ENCODE data around the gene TRABD2B.

The TRABD2B gene

GRCh38 chr1:47934243-47934805 is 62.9 kb downstream of the TRABD2B start:
- DNase-seq (ENCODE audit: low spot score) = no peak

- no peak for DNase-seq (ENCODE audit: low spot score)
Observed at GRCh38 chr1:47932743-47933142, 64.4 kb downstream of the TRABD2B start.

DNA sequence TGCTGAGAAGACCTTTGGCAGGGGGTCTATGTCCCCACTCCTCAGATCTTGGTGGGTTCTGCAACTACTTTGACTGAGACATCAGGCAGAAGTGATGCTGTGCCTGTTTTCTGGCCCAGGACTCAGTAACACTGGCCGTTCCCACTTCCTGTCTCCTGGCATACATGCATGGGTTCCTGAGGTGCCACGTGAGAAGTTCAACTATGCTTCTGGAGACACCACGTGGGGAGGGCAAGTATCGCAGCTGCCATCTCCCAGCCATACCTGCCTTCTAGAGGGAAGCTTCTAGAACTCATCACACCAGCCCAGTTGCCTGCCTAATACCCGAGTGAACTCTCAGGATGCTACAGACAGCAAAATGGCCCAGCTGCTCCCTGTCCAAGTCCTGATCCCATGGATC is 65.8 kb downstream of the TRABD2B start:
- DNase-seq (ENCODE audit: low spot score) = no peak

GRCh38 chr1:47930210-47930840 is 66.9 kb downstream of the TRABD2B start:
- no peak for DNase-seq (ENCODE audit: low spot score)

DNA sequence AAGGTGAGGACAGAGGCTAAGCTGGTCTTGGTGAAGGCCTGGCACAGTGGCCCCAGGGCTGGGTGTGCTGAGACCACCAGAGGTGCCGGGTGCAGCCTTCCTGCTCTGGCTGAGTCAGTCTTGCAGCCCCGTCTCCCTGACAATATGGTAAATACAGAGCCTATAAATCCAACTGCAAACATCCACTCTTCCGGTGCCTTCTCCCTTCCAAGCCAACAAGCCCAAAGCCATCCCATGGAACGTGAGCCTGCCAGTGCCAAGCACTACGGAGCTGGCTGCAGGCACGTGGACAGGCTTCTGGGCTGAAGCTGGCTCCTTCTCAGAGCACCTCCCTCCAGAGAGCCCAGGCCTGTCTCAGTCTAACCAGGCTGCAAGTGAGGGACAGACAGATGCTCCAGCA is 70.0 kb downstream of the TRABD2B start:
- no peak for DNase-seq (ENCODE audit: low spot score)

DNA sequence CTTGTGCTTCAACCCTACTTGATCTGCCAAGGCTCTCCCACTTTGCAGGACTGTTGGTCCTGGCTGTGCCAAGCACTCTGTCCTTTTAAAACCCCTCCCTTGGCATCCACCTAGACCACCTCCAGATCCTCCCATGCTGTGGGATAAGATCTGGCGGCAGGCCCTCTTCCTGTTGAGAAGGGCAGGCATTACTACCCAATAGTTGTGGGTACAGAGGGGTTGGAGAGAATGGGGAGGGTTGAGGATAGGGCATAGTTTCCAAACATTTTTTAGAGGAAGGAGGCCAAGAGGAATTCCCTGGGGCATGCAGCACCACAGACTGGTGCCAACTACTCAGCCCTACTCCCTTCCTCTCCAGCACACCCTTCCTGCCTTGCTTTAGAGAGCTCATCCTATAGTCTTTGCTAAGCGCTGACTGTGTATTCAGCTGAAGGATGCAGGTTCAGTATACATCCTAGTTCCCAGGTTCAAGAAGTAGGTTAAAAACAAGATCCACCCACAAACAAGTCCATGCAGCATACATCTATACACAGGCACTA is 70.7 kb downstream of the TRABD2B start:
- DNase-seq (ENCODE audit: low spot score) = no peak

DNA sequence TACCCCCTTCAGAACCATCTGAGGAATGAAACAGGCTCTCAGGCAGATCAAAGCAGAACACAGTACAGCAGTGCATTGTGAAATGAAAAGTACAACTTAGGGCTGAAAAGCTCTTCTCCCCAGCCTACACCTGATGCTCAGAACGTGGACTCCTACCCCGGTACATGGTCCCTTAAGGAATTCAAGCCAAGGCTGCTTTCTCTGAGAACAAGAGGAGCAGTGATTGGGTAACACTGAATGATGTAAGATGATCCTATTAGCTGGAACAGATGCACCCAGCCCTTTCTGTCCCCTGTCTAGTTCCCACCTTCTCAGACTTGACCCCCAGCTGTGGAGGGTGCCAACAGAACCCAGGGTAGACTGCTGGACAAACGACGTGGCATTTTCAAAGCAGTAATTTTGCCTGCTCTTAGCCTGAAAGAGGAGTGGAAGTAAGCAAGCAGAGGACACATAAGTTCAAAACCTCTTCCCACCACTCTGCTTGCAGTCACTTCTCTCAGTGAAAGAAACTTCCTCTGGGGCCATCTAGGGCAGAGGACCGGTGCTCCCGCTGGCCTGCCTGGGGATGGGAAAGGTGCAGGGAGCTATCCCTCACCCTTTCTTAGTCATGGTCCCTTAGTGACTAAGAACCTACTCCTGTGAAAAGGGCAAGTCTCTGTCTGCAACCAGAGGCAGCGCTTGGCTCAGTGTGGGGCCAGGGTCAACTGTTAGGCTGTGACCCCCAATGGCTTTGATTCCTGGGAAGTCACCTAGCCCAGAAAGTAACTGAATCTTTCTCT is 72.7 kb downstream of the TRABD2B start:
- no peak for DNase-seq (ENCODE audit: low spot score)

- no peak for DNase-seq (ENCODE audit: low spot score)
Observed at GRCh38 chr1:47921935-47922415, 75.2 kb downstream of the TRABD2B start.

DNA sequence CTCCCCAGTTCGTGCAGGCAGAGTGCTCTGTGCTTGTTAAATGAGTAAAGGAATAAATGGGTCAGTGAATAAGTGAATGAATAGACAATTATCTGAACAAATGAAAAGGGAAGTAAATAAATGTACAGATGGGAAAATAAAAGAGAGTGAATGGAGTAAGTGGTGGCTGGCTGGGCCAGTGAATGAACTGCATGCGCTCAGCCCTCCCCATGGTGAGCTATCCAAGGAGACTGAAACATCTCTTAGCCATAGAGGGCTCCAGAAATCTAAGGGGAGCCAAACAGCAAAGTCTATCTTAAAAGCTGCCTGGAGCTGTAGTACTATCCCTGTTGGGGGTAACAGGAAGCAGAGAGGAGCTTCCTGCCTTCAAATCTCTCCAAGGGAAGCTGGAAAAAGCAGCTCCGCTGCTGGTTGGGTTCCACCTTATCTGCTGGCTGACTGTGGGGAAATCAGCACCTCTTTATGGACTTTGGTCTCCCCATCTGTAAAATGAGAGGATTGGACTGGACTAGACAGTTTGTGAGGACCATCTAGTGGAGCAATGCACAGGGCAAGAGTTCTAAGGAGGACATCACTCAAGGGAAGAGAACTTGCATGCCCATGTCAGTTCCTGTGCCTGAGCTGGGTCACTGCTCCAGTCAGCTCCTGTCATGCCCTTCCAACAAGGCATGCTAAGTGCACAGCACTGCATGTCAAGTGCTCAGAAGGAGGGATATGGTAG is 77.9 kb downstream of the TRABD2B start:
- DNase-seq (ENCODE audit: low spot score) = no peak

DNA sequence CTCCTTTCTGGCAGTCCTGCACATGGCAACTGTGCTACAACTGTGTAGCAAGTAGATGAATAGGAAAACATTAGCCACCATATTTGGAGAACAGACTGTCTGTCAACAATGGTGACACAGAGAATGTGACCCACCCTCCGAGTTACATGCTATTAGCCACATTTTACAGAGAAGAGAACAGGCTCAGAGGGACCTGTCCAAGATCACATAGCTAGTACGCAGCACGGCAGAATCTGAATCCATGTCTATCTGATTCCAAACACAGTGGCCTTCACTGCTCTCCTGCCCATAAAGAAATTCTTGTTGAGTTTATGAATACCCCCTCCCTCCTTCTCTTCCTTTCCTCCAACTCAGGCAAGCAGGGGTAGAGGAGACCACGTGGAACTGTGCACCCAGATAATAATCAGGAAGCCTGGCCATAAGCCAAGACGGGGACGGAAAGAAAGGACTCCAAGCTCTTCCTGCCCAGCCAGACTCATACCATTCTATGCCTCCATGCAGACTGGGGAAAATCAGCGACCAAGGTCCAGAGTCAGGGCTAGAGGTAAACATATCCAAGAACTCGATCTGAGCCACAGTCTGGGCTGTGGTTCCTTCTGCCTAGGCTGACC is 78.8 kb downstream of the TRABD2B start:
- no peak for DNase-seq (ENCODE audit: low spot score)

GRCh38 chr1:47917687-47918086 is 79.5 kb downstream of the TRABD2B start:
- no peak for DNase-seq (ENCODE audit: low spot score)

GRCh38 chr1:47915677-47916353 is 81.4 kb downstream of the TRABD2B start:
- no peak for DNase-seq (ENCODE audit: low spot score)

GRCh38 chr1:47914952-47915676 is 82.1 kb downstream of the TRABD2B start:
- DNase-seq (ENCODE audit: low spot score) = no peak

- DNase-seq (ENCODE audit: low spot score) = no peak
Observed at GRCh38 chr1:47914218-47914938, 82.8 kb downstream of the TRABD2B start.

GRCh38 chr1:47913225-47913823 is 83.9 kb downstream of the TRABD2B start:
- DNase-seq (ENCODE audit: low spot score) = no peak

DNA sequence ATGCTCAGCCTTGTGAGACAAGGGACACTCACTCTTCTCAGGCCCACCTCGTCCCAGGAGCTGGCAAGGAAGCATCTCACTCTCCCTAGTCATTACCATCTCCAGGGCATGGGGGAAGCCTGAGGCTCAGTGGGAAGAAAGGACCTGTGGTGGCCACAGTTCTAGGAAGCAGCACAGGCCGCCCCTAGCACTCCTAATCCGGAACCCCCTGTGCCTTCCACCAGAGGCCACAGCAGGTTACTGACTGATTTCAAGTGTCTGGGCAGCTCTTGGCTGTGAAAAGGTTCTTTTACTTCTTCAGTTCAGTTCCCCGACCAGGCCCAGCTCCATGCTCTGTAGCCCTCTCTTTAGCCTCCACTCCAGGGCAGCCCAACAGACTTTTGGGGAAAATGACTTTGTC is 84.4 kb downstream of the TRABD2B start:
- DNase-seq (ENCODE audit: low spot score) = no peak

DNA sequence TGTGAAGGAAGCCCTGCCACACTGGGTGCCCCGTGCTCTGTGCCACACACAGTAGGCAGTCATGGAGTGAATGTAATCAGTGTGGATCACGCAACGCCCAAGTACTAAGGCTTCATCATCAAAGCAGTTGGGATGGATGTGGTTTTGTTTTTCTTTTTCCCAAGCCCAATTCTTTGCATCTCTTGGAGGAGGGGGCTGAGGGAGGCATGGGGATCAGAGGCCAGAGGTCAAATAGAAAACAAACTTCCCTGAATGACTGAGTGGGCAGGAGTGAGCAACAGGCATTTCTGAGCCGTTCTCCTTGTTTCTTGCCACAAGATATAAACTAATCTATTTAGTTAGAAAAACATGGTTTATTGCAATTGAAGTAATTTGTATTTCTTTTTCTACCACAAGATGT is 85.3 kb downstream of the TRABD2B start:
- DNase-seq (ENCODE audit: low spot score) = no peak

DNA sequence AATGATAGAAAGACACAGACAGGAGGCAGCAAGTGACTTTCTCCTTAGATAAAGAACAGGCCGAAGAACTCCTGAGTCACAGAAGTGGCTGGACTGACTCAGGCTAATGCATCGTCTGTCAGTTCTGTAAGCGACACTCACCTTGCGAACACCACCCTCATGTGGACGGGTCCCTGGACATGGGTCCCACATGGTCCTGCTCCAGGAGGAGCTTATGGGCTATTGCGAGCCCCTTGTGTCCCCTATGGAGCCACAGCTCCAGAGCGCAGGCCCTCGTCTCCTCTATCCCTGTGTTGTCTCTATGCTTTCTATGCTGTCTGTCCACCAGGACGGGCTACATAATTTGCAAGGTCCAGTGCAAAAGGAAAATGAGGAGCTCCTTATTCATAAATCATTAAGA is 85.8 kb downstream of the TRABD2B start:
- DNase-seq (ENCODE audit: low spot score) = no peak

DNA sequence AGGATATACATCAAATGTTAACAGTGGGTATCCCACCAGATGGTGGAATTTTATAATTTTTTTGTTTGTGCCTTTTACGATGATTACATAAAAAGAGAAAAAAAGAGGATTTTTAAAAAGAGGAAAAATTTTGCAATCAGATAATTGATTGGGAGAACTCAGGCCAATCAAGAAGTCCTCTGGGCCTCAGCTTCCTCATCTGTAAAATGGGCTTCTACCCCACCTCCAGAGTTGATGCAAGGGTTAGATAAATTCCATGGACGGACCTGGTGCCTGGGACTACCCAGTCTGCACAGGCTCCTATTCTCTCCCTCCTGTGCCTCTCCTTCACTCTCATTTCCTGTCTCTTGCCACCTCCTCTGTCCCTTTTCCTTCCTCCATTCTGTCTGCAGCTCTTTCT is 88.9 kb downstream of the TRABD2B start:
- no peak for DNase-seq (ENCODE audit: low spot score)

GRCh38 chr1:47907177-47907528 is 90.0 kb downstream of the TRABD2B start:
- DNase-seq (ENCODE audit: low spot score) = no peak
